Mucosa of gallbladder (tissue), 1 donor: Measurements from ENCODE around the gene KANSL1. TPM values are rescaled to one million over a fixed set of nuclear protein-coding genes. Genes with fewer than 3 reads are reported as not detected.
"Not testable (repeated sequence)": the region's sequence is repeated elsewhere in the genome, so short reads cannot be mapped to it uniquely, and the experiment has no call there.

ENCODE experiments used
- DNase-seq: peaks from one replicate; pipeline ENCODE4 v3.0.0-alpha.2; 2020; ENCODE audit warnings: low spot score
- total RNA-seq: library from RNA; stranded (reverse); gene quantifications from one replicate; pipeline ENCODE4 v1.2.1, GENCODE V29; 2021
- donor health status: DM: no; HTN: no; CAD: no.

KANSL1 gene
- total RNA-seq, 1 donor from 2014 or later, result 88.1 TPM

DNA sequence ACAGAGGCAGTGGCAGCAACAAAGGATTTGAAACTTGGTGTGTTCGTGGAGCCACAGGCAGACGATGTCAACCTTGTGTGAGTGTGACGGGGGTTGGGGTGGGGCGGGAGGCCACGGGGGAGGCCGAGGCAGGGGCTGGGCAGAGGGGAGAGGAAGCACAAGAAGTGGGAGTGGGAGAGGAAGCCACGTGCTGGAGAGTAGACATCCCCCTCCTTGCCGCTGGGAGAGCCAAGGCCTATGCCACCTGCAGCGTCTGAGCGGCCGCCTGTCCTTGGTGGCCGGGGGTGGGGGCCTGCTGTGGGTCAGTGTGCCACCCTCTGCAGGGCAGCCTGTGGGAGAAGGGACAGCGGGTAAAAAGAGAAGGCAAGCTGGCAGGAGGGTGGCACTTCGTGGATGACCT, 168.6 kb downstream of the KANSL1 start:
- no peak for DNase-seq

DNA sequence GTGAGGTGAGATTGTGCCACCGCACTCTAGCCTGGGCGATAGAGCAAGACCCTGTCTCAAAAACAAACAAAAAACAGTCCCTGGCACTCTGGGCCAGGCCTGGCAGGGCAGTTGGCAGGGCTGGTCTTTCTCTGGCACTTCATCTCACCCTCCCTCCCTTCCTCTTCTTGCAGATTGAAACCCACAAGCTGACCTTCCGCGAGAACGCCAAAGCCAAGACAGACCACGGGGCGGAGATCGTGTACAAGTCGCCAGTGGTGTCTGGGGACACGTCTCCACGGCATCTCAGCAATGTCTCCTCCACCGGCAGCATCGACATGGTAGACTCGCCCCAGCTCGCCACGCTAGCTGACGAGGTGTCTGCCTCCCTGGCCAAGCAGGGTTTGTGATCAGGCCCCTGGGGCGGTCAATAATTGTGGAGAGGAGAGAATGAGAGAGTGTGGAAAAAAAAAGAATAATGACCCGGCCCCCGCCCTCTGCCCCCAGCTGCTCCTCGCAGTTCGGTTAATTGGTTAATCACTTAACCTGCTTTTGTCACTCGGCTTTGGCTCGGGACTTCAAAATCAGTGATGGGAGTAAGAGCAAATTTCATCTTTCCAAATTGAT, 169.3 kb downstream of the KANSL1 start:
- DNase-seq, result no peak

- DNase-seq, result not testable (repeated sequence)
Observed at GRCh38 chr17:46023366-46023765, 169.9 kb downstream of the KANSL1 start.

- no peak for DNase-seq
Observed at GRCh38 chr17:46020998-46021397, 172.2 kb downstream of the KANSL1 start.

- DNase-seq, result peak; percentile 21
Observed at GRCh38 chr17:46020023-46020761, 173.0 kb downstream of the KANSL1 start.

DNA sequence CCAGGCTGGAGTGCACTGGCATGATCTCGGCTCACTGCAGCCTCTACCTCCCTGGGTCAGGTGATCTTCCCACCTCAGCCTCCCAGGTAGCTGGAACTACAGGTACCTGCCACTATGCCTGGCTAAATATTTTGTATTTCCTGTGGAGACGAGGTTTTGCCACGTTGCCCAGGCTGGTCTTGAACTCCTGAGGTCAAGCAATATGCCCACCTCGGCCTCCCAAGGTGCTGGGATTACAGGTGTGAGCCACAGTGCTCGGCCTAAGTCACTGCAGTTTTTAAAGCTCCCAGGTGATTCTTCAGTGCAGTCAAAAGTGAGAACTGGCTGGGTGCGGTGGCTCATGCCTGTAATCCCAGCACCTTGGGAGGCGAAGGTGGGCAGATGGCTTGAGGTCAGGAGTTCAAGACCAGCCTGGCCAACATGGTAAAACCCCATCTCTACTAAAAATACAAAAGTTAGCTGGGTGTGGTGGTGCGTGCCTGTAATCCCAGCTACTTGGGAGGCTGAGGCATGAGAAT, 173.8 kb downstream of the KANSL1 start:
- not testable (repeated sequence) for DNase-seq

DNA sequence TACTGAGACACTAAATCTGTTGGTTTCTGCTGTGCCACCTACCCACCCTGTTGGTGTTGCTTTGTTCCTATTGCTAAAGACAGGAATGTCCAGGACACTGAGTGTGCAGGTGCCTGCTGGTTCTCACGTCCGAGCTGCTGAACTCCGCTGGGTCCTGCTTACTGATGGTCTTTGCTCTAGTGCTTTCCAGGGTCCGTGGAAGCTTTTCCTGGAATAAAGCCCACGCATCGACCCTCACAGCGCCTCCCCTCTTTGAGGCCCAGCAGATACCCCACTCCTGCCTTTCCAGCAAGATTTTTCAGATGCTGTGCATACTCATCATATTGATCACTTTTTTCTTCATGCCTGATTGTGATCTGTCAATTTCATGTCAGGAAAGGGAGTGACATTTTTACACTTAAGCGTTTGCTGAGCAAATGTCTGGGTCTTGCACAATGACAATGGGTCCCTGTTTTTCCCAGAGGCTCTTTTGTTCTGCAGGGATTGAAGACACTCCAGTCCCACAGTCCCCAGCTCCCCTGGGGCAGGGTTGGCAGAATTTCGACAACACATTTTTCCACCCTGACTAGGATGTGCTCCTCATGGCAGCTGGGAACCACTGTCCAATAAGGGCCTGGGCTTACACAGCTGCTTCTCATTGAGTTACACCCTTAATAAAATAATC, 179.6 kb downstream of the KANSL1 start:
- DNase-seq, result no peak

- DNase-seq, result no peak
Observed at GRCh38 chr17:46013127-46013501, 180.1 kb downstream of the KANSL1 start.

DNA sequence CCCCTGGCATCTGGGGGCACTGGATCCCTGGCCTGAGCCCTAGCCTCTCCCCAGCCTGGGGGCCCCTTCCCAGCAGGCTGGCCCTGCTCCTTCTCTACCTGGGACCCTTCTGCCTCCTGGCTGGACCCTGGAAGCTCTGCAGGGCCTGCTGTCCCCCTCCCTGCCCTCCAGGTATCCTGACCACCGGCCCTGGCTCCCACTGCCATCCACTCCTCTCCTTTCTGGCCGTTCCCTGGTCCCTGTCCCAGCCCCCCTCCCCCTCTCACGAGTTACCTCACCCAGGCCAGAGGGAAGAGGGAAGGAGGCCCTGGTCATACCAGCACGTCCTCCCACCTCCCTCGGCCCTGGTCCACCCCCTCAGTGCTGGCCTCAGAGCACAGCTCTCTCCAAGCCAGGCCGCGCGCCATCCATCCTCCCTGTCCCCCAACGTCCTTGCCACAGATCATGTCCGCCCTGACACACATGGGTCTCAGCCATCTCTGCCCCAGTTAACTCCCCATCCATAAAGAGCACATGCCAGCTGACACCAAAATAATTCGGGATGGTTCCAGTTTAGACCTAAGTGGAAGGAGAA, 180.6 kb downstream of the KANSL1 start:
- no peak for DNase-seq

GRCh38 chr17:46011711-46012505, 181.3 kb downstream of the KANSL1 start:
- DNase-seq, result no peak

DNA sequence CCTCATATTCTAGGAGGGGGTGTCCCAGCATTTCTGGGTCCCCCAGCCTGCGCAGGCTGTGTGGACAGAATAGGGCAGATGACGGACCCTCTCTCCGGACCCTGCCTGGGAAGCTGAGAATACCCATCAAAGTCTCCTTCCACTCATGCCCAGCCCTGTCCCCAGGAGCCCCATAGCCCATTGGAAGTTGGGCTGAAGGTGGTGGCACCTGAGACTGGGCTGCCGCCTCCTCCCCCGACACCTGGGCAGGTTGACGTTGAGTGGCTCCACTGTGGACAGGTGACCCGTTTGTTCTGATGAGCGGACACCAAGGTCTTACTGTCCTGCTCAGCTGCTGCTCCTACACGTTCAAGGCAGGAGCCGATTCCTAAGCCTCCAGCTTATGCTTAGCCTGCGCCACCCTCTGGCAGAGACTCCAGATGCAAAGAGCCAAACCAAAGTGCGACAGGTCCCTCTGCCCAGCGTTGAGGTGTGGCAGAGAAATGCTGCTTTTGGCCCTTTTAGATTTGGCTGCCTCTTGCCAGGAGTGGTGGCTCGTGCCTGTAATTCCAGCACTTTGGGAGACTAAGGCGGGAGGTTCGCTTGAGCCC, 182.5 kb downstream of the KANSL1 start:
- no peak for DNase-seq

- DNase-seq, result no peak
Observed at GRCh38 chr17:46009681-46010596, 183.3 kb downstream of the KANSL1 start.

DNA sequence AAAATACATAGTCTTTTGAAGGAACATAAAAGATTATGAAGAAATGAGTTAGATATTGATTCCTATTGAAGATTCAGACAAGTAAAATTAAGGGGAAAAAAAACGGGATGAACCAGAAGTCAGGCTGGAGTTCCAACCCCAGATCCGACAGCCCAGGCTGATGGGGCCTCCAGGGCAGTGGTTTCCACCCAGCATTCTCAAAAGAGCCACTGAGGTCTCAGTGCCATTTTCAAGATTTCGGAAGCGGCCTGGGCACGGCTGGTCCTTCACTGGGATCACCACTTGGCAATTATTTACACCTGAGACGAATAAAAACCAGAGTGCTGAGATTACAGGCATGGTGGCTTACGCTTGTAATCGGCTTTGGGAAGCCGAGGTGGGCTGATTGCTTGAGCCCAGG, 184.6 kb downstream of the KANSL1 start:
- DNase-seq, result no peak

DNA sequence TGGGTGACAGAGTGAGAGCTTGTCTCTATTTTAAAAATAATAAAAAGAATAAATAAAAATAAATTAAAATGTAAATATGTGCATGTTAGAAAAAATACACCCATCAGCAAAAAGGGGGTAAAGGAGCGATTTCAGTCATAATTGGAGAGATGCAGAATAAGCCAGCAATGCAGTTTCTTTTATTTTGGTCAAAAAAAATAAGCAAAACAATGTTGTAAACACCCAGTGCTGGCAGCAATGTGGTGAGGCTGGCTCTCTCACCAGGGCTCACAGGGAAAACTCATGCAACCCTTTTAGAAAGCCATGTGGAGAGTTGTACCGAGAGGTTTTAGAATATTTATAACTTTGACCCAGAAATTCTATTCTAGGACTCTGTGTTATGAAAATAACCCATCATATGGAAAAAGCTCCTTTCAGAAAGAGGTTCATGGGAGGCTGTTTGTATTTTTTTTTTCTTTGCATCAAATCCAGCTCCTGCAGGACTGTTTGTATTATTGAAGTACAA, 185.7 kb downstream of the KANSL1 start:
- no peak for DNase-seq

- DNase-seq, result not testable (repeated sequence)
Observed at GRCh38 chr17:46006082-46006481, 187.1 kb downstream of the KANSL1 start.

DNA sequence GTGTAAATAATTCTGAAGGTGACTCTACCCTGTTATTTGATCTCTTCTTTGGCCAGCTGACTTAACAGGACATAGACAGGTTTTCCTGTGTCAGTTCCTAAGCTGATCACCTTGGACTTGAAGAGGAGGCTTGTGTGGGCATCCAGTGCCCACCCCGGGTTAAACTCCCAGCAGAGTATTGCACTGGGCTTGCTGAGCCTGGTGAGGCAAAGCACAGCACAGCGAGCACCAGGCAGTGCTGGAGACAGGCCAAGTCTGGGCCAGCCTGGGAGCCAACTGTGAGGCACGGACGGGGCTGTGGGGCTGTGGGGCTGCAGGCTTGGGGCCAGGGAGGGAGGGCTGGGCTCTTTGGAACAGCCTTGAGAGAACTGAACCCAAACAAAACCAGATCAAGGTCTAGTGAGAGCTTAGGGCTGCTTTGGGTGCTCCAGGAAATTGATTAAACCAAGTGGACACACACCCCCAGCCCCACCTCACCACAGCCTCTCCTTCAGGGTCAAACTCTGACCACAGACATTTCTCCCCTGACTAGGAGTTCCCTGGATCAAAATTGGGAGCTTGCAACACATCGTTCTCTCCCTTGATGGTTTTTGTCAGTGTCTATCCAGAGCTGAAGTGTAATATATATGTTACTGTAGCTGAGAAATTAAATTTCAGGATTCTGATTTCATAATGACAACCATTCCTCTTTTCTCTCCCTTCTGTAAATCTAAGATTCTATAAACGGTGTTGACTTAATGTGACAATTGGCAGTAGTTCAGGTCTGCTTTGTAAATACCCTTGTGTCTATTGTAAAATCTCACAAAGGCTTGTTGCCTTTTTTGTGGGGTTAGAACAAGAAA, 189.1 kb downstream of the KANSL1 start:
- peak; percentile 34 for DNase-seq

- no peak for DNase-seq
Observed at GRCh38 chr17:46002973-46003316, 190.3 kb downstream of the KANSL1 start.

DNA sequence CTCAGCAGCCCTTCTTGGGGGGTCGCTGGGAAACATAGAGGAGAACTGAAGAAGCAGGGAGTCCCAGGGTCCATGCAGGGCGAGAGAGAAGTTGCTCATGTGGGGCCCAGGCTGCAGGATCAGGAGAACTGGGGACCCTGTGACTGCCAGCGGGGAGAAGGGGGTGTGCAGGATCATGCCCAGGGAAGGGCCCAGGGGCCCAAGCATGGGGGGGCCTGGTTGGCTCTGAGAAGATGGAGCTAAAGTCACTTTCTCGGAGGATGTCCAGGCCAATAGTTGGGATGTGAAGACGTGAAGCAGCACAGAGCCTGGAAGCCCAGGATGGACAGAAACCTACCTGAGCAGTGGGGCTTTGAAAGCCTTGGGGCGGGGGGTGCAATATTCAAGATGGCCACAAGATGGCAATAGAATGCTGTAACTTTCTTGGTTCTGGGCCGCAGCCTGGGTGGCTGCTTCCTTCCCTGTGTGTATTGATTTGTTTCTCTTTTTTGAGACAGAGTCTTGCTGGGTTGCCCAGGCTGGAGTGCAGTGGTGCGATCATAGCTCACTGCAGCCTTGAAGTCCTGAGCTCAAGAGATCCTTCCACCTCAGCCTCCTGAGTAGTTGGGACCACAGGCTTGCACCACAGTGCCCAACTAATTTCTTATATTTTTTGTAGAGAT, 190.8 kb downstream of the KANSL1 start:
- peak; percentile 75 for DNase-seq
